Psoas muscle (tissue), 8 donors: ENCODE measurements around the gene HS6ST3. TPM values are rescaled to one million over a fixed set of nuclear protein-coding genes. Genes with fewer than 3 reads are reported as not detected.

ENCODE experiments used
- ATAC-seq, 4 donors: fragments of 200-7000 bp; cut with Tn5 transposase; one replicate each; pipeline ENCODE4 v1.9.1; 2020; ENCODE audit warnings: moderate library complexity in 3 of 4, mild to moderate bottlenecking in 2 of 4
- DNase-seq, 2 donors: peaks; one replicate each; pipeline ENCODE4 v3.0.0-alpha.2; 2020
- H3K27ac ChIP-seq: fragments of 200-600 bp; one replicate; pipeline ENCODE4 v1.8.0; 2022
- H3K27me3 ChIP-seq, 3 donors: fragments of 200-600 bp in 1 of 3; one replicate each; pipeline versions ENCODE4 v1.6.1 to v1.8.0; 2013 to 2022; ENCODE audit warnings: low read length in 2 of 3, mild to moderate bottlenecking in 2 of 3, moderate library complexity in 1 of 3; ENCODE audit not compliant: insufficient read depth in 3 of 3
- H3K36me3 ChIP-seq, 2 donors: fragments of 200-600 bp in 1 of 2; one replicate each; pipeline versions ENCODE4 v1.6.1 to v1.8.0; 2013 to 2022; ENCODE audit warnings: low read depth in 1 of 2, mild to moderate bottlenecking in 1 of 2, moderate library complexity in 1 of 2; ENCODE audit not compliant: insufficient read depth in 1 of 2
- H3K4me1 ChIP-seq: fragments of 200-600 bp; one replicate; pipeline ENCODE4 v1.8.0; 2022
- H3K4me3 ChIP-seq: fragments of 200-600 bp; one replicate; pipeline ENCODE4 v1.8.0; 2022; ENCODE audit warnings: mild to moderate bottlenecking
- H3K9me3 ChIP-seq: fragments of 200-600 bp; one replicate; pipeline ENCODE4 v1.8.0; 2022
- WGBS, 3 donors: extraction: QIAGEN DNeasy Blood & Tissue Kit; methylation state at CpG; one replicate each; pipeline versions ENCODE4 v1.1.6 to v1.1.7; 2013; 5-methylcytosine and 5-hydroxymethylcytosine counted together
- intact Hi-C, 2 donors: fragments of 100-400 bp; cut with DNase I; formaldehyde crosslinking; loops; one replicate each; pipeline versions ENCODE4 v1.11.0 to v1.14.2; 2022
- polyA plus RNA-seq, 3 donors: library from polyadenylated mRNA; stranded (reverse); fragments of 200-250 nt; gene quantifications; one replicate each; pipeline ENCODE4 v1.2.3, GENCODE V29; 2013
- total RNA-seq, 4 donors: library from RNA; stranded (reverse); fragmentation: NEBNext Ultra II Directional in 2 of 4; extraction: Animal tissue kit (Norgen Biotek cat#: 25700) in 2 of 4; gene quantifications; one replicate each; pipeline versions ENCODE4 v1.2.1 to v1.2.4, GENCODE V29; 2021 to 2023
- TF ChIP-seq, protein P1 (sequence below): fragments of 200-600 bp; IDR thresholded peaks from one replicate; pipeline ENCODE4 v1.8.0; 2022; ENCODE audit warnings: antibody characterized with exemption
- donor health status: healthy with polysubstance abuse.
- donor health status: DM: no; HTN: no; CAD: no; lungs with moderate emphysema.
- donor health status: Bipolar disorder and iron deficiency.
- donor health status: healthy.
- donor health status: DM: yes; HTN: yes; CAD: no.
- donor health status: DM: no; HTN: no; CAD: no.
- donor health status: DM: no; HTN: no; CAD: no.
- donor health status: DM: yes; HTN: yes; CAD: no.

HS6ST3 gene
- total and polyA plus RNA-seq, 7 donors: 0.01 to 0.58 (median 0.10) TPM

DNA sequence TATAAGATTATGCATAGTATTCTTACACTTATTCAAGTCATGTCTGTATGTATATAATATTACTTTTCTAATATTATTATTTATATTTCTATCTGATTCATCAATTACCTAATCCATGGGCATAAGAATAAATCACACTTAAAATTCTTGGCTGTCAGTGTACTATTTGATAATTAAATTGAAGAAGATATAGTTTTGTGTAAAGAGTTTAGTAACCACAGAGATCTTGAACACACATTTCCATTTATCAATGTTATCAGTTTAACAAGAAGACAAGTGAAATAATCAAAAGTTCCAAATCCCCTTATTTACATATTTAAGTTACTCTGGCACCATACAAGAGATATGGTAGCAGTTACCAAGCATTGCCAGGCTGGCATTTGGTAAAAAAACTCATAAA lies 659.9 kb downstream of the HS6ST3 start:
- DNase-seq (no peak), ATAC-seq (no peak)
- Histone ChIP-seq H3K4me3 (no peak overlapping the region), H3K36me3 (no peaks in the 10 kb centered on the region), H3K9me3 (no peaks in the 10 kb centered on the region), H3K4me1 (no peaks in the 10 kb centered on the region), H3K27ac (no peak overlapping the region), H3K27me3 (no peaks in the 10 kb centered on the region)
- TF ChIP-seq, protein P1, sequence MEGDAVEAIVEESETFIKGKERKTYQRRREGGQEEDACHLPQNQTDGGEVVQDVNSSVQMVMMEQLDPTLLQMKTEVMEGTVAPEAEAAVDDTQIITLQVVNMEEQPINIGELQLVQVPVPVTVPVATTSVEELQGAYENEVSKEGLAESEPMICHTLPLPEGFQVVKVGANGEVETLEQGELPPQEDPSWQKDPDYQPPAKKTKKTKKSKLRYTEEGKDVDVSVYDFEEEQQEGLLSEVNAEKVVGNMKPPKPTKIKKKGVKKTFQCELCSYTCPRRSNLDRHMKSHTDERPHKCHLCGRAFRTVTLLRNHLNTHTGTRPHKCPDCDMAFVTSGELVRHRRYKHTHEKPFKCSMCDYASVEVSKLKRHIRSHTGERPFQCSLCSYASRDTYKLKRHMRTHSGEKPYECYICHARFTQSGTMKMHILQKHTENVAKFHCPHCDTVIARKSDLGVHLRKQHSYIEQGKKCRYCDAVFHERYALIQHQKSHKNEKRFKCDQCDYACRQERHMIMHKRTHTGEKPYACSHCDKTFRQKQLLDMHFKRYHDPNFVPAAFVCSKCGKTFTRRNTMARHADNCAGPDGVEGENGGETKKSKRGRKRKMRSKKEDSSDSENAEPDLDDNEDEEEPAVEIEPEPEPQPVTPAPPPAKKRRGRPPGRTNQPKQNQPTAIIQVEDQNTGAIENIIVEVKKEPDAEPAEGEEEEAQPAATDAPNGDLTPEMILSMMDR: no peak
- intact Hi-C loops: no loop called here

DNA sequence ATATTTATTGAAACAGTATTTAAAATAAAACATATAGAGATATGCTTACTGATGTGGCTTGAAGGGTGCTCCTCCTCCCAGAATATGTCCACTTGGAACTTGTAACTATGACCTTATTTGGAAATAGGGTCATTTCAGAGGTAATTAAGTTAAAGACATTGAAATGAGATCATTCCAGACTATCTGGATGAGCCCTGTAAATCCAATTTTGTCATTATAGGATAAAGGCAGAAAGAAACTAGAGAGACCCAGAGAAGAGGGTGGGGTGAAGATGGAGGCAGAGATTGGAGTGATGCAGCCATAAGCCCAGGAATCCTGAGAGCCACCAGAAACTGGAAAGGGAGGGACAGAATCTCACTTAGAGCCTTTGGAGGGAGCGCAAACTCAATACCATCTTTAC lies 661.2 kb downstream of the HS6ST3 start:
- 90 to 100% (median 95%) methylated on average over 1 of the region's 1 CpG for WGBS, 3 donors
- no peak overlapping the region for H3K4me3 ChIP-seq
- H3K4me1 ChIP-seq: no peaks in the 10 kb centered on the region
- no peaks in the 10 kb centered on the region for H3K36me3 ChIP-seq
- ATAC-seq (no peak), DNase-seq (no peak)
- H3K27me3 ChIP-seq: no peaks in the 10 kb centered on the region
- TF ChIP-seq, protein P1: no peak
- H3K9me3 ChIP-seq: no peaks in the 10 kb centered on the region
- H3K27ac ChIP-seq: no peak overlapping the region
- intact Hi-C loops: no loop called here

DNA sequence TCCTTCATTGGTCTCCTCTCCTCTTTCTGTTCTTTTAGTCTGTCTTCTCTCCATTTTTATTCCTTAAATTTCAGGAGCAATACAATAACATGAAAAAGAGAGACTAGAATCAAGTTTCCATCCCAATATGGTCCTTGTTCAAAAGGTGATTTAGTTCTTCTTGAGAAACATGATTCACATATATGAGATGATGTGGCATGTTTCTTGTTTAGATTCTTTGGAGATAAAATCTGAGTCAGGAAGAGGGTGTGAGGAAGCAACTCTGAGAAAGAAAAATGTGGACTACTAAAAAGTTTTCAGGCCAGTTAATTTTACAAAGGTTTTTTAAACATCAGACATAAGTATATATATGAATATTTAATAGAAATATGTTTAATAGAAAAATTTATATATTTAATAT lies 673.0 kb downstream of the HS6ST3 start:
- Histone ChIP-seq H3K4me1 (no peaks in the 10 kb centered on the region), H3K9me3 (no peaks in the 10 kb centered on the region), H3K36me3 (no peaks in the 10 kb centered on the region), H3K27me3 (no peaks in the 10 kb centered on the region), H3K27ac (no peak overlapping the region), H3K4me3 (no peak overlapping the region)
- no peak for ATAC-seq
- TF ChIP-seq, protein P1: no peak
- intact Hi-C loops: no loop called here
- no peak for DNase-seq

DNA sequence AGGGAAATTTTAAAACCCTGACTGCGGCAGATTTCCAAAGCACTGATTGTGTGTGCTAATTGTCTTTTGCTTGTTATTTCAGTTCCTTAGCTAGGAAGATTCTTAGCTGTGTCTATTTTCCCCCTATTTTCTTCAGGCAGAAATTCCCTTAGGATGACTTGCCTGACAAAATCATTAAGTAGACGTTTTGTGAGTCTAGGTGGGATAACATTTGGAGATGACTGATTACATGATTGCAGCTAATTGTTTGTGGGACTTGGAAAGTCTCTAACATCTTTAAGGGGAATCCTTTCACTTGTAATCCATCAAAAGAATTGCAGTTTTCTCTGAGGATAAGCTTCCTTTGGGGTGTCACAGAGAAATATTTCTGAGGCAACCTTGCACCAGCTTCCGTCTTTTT lies 676.4 kb downstream of the HS6ST3 start:
- TF ChIP-seq, protein P1: no peak
- H3K36me3 ChIP-seq: no peaks in the 10 kb centered on the region
- WGBS, 3 donors: 48 to 63% (median 51%) methylated on average over 3 of the region's 3 CpGs
- DNase-seq (no peak), ATAC-seq (no peak)
- H3K4me3 ChIP-seq: no peak overlapping the region
- H3K4me1 ChIP-seq: no peaks in the 10 kb centered on the region
- H3K9me3 ChIP-seq: no peaks in the 10 kb centered on the region
- no peak overlapping the region for H3K27ac ChIP-seq
- no peaks in the 10 kb centered on the region for H3K27me3 ChIP-seq
- intact Hi-C loops: no loop called here

DNA sequence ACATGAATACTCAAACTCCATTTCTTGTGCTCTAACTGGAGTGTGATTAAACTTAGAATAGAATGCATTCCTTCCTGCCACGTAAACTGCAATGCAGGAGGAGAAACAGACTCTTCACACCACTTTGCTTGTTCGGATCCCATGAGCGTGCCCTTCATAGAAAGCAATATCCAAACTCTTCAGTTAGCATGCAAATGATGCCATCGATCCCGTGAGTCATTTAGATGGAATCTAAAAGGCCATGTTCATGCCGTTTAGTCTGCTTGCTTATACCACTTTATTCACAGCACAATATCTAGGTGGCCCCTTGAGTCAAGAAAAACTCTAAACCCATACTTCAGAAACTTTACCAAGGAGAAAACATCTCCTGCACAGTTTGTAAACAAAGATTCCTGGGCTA lies 678.6 kb downstream of the HS6ST3 start:
- Histone ChIP-seq H3K36me3 (no peaks in the 10 kb centered on the region), H3K9me3 (no peaks in the 10 kb centered on the region), H3K27ac (no peak overlapping the region), H3K27me3 (no peaks in the 10 kb centered on the region), H3K4me3 (no peak overlapping the region), H3K4me1 (no peaks in the 10 kb centered on the region)
- TF ChIP-seq, protein P1: no peak
- DNase-seq (no peak), ATAC-seq (no peak)
- 75 to 80% (median 79%) methylated on average over 6 of the region's 6 CpGs for WGBS, 3 donors
- intact Hi-C loops: no loop called here
